Parathyroid adenoma (tissue), 2 donors: ENCODE measurements around the gene GRK7.

Experiments used
- H2AFZ ChIP-seq: fragments of 300-600 bp; sonication (generic); one replicate; pipeline ENCODE4 v1.7.0; 2017; ENCODE audit warnings: antibody characterized with exemption, mild to moderate bottlenecking
- H3K27ac ChIP-seq: fragments of 300-600 bp; sonication (generic); one replicate; pipeline ENCODE4 v1.7.0; 2017
- H3K27me3 ChIP-seq: fragments of 300-600 bp; sonication (generic); one replicate; pipeline ENCODE4 v1.7.0; 2017; ENCODE audit warnings: low read length; ENCODE audit not compliant: control insufficient read depth, insufficient read depth
- H3K36me3 ChIP-seq: fragments of 300-600 bp; sonication (generic); one replicate; pipeline ENCODE4 v1.7.0; 2017; ENCODE audit warnings: low read length; ENCODE audit not compliant: control insufficient read depth, insufficient read depth
- H3K4me1 ChIP-seq: fragments of 300-600 bp; sonication (generic); one replicate; pipeline ENCODE4 v1.7.0; 2017; ENCODE audit warnings: control low read depth
- H3K4me2 ChIP-seq: fragments of 300-600 bp; sonication (generic); one replicate; pipeline ENCODE4 v1.7.0; 2017; ENCODE audit warnings: low read length
- H3K4me3 ChIP-seq: fragments of 300-600 bp; sonication (generic); one replicate; pipeline ENCODE4 v1.7.0; 2017; ENCODE audit warnings: low read depth, low read length
- H3K79me2 ChIP-seq: fragments of 300-600 bp; sonication (generic); one replicate; pipeline ENCODE4 v1.7.0; 2017; ENCODE audit warnings: control low read depth
- H3K9ac ChIP-seq: fragments of 300-600 bp; sonication (generic); one replicate; pipeline ENCODE4 v1.7.0; 2017; ENCODE audit warnings: mild to moderate bottlenecking
- H3K9me3 ChIP-seq: fragments of 300-600 bp; sonication (generic); one replicate; pipeline ENCODE4 v1.7.0; 2017; ENCODE audit warnings: low read length; ENCODE audit not compliant: control insufficient read depth
- TF ChIP-seq, protein P1 (sequence below): fragments of 300-600 bp; sonication (generic); IDR thresholded peaks from one replicate; pipeline ENCODE4 v1.7.0; 2017; ENCODE audit warnings: antibody characterized with exemption, mild to moderate bottlenecking
- donor health status: primary hyperparathyroidism.

Gene GRK7

GRCh38 chr3:141729240-141729639, 34.0 kb upstream of the GRK7 start:
- Histone ChIP-seq H3K4me1 (no peaks in the 10 kb centered on the region), H3K4me2 (no peak overlapping the region), H3K9me3 (no peaks in the 10 kb centered on the region), H3K9ac (no peak overlapping the region), H3K36me3 (no peaks in the 10 kb centered on the region), H3K79me2 (no peaks in the 10 kb centered on the region), H2AFZ (no peak overlapping the region), H3K27ac (no peak overlapping the region), H3K27me3 (no peaks in the 10 kb centered on the region), H3K4me3 (no peak overlapping the region)
- TF ChIP-seq, protein P1, sequence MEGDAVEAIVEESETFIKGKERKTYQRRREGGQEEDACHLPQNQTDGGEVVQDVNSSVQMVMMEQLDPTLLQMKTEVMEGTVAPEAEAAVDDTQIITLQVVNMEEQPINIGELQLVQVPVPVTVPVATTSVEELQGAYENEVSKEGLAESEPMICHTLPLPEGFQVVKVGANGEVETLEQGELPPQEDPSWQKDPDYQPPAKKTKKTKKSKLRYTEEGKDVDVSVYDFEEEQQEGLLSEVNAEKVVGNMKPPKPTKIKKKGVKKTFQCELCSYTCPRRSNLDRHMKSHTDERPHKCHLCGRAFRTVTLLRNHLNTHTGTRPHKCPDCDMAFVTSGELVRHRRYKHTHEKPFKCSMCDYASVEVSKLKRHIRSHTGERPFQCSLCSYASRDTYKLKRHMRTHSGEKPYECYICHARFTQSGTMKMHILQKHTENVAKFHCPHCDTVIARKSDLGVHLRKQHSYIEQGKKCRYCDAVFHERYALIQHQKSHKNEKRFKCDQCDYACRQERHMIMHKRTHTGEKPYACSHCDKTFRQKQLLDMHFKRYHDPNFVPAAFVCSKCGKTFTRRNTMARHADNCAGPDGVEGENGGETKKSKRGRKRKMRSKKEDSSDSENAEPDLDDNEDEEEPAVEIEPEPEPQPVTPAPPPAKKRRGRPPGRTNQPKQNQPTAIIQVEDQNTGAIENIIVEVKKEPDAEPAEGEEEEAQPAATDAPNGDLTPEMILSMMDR: no peak

- Histone ChIP-seq H3K27ac (no peak overlapping the region), H3K4me1 (no peaks in the 10 kb centered on the region), H2AFZ (no peak overlapping the region), H3K4me3 (no peak overlapping the region), H3K79me2 (peaks cover 7% of the 10 kb centered on the region), H3K36me3 (no peaks in the 10 kb centered on the region), H3K9me3 (no peaks in the 10 kb centered on the region), H3K9ac (no peak overlapping the region), H3K4me2 (no peak overlapping the region), H3K27me3 (no peaks in the 10 kb centered on the region)
- TF ChIP-seq, protein P1: no peak
These were observed 28.0 kb upstream of the GRK7 start for GRCh38 chr3:141735176-141735575.

- no peak overlapping the region for H3K4me3 ChIP-seq
- H2AFZ ChIP-seq: peak overlapping the region; percentile 3
- no peak overlapping the region for H3K27ac ChIP-seq
- no peaks in the 10 kb centered on the region for H3K27me3 ChIP-seq
- no peak overlapping the region for H3K9ac ChIP-seq
- TF ChIP-seq, protein P1: no peak
- no peaks in the 10 kb centered on the region for H3K9me3 ChIP-seq
- peaks cover 14% of the 10 kb centered on the region for H3K79me2 ChIP-seq
- peaks cover 4% of the 10 kb centered on the region for H3K4me1 ChIP-seq
- H3K4me2 ChIP-seq: no peak overlapping the region
- H3K36me3 ChIP-seq: no peaks in the 10 kb centered on the region
These were observed 27.3 kb upstream of the GRK7 start for GRCh38 chr3:141735770-141736465.

DNA sequence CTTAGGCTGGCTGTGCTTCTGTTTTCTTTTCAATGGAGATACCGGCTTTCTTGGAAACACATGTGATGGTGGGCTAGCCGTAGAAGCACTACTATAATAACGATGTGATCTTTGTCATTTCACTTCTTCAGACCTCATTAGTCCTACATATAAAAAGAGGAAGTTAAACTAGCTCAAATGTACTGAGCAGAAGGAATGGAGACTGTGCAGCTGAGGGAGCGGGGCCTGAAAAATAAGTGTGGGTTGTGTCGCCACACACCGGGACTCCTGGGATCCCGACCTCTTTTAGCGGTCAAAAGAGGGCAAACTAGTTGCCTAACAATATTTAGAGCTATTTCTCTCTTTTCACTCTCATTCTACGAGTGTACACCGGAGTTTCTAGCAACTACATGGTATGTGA, 26.1 kb upstream of the GRK7 start:
- H3K27ac ChIP-seq: no peak overlapping the region
- H3K4me2 ChIP-seq: no peak overlapping the region
- no peak overlapping the region for H3K4me3 ChIP-seq
- no peak overlapping the region for H3K9ac ChIP-seq
- TF ChIP-seq, protein P1: no peak
- H2AFZ ChIP-seq: peak overlapping the region; percentile 14
- H3K4me1 ChIP-seq: peaks cover 6% of the 10 kb centered on the region
- H3K36me3 ChIP-seq: no peaks in the 10 kb centered on the region
- H3K79me2 ChIP-seq: peaks cover 17% of the 10 kb centered on the region
- H3K27me3 ChIP-seq: no peaks in the 10 kb centered on the region
- no peaks in the 10 kb centered on the region for H3K9me3 ChIP-seq

DNA sequence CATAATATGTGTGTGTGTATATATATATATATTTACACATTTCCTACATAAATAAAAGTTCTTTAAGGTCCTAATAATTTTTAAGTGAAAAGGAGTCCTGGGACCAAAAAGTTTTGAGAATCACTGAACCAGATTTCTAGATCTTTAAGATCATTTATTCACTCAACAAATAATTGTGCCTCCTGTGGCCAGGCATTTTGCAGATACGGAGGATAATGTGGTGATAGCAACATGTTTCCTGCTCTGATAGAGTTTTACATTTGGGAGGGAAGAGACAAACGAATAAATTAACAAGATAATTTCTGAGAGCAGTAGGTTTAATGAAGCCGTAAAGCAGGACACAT, 25.6 kb upstream of the GRK7 start:
- TF ChIP-seq, protein P1: no peak
- H3K9ac ChIP-seq: no peak overlapping the region
- H3K4me3 ChIP-seq: peak overlapping the region; percentile 76
- no peaks in the 10 kb centered on the region for H3K9me3 ChIP-seq
- H2AFZ ChIP-seq: peak overlapping the region; percentile 81
- H3K27ac ChIP-seq: peak overlapping the region; percentile 71
- H3K4me1 ChIP-seq: peaks cover 6% of the 10 kb centered on the region
- no peaks in the 10 kb centered on the region for H3K27me3 ChIP-seq
- peaks cover 19% of the 10 kb centered on the region for H3K79me2 ChIP-seq
- peak overlapping the region; percentile 66 for H3K4me2 ChIP-seq
- no peaks in the 10 kb centered on the region for H3K36me3 ChIP-seq
